ENCODE results near the gene MTOR.

- TF ChIP-seq CTCF (conservative IDR thresholded peaks at IDR 0.05; ENCODE audit: low read length), result no peak
- no peak for TF ChIP-seq EZH2phosphoT487 (IDR thresholded peaks at IDR 0.05; ENCODE audit: borderline replicate concordance)
These were observed 82.0 kb downstream of the MTOR start for GRCh38 chr1:11180342-11180744.
